ENCODE data around the gene ENTHD1.

DNA sequence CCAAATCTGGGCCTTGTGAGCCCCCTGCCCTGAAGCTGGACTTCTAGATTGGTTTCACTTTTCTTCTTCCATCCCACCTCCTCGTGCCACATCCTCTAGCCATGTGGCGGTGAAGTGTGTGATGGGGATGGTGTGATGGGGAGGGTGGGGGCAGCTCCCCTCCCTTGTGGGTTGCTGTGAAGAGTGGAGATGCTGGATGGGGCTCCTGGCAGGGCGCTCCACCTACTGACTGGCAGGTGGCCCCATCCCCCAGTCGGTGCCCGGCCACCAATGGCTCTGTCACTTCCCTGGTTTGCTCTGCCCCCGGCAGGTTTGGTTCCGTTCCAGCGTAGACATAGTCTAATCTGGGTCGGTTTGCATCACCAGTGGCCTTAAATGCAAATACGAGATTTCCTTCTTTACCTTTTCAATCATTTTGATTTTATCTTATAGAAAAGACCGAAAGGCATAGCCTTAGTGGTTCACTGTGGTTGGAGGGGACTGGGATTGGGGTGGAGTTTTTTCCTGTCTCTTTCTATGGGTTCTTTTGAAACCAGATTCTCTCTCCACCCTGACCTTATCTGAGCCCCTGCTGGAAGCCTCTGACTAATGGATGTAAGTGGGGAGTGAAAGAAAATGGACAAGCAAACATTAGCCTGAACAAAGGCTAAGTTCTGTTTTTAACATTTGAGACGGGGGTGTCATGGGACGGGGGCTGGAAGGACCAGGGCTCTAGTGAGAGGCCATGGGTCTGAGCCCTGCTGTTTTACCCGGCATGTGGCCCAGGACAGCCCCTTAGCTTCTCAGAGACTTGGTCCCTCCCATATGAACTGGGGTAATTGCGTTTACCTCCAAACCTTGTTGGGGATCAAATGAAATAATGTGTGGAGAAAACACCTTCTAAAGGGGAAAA lies 173.8 kb downstream of the ENTHD1 start:
- TF ChIP-seq, protein P1, sequence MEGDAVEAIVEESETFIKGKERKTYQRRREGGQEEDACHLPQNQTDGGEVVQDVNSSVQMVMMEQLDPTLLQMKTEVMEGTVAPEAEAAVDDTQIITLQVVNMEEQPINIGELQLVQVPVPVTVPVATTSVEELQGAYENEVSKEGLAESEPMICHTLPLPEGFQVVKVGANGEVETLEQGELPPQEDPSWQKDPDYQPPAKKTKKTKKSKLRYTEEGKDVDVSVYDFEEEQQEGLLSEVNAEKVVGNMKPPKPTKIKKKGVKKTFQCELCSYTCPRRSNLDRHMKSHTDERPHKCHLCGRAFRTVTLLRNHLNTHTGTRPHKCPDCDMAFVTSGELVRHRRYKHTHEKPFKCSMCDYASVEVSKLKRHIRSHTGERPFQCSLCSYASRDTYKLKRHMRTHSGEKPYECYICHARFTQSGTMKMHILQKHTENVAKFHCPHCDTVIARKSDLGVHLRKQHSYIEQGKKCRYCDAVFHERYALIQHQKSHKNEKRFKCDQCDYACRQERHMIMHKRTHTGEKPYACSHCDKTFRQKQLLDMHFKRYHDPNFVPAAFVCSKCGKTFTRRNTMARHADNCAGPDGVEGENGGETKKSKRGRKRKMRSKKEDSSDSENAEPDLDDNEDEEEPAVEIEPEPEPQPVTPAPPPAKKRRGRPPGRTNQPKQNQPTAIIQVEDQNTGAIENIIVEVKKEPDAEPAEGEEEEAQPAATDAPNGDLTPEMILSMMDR (IDR thresholded peaks at IDR 0.05), result no peak
- TF ChIP-seq POLR2A (IDR thresholded peaks at IDR 0.05) (no peak), EP300 (IDR thresholded peaks at IDR 0.05) (no peak), POLR2AphosphoS5 (IDR thresholded peaks at IDR 0.05) (no peak)

All from suprapubic skin (tissue), 4 donors.